HG03139 (cell line): ENCODE results near the gene CLEC16A.

ENCODE experiments used
- ATAC-seq: cut with Tn5 transposase; IDR thresholded peaks from one replicate; pipeline ENCODE4 v1.9.1; 2021; ENCODE audit not compliant: unreplicated experiment

The CLEC16A gene

GRCh38 chr16:11056090-11056992 lies 112.0 kb downstream of the CLEC16A start:
- no peak for ATAC-seq

GRCh38 chr16:11056993-11057649 lies 112.8 kb downstream of the CLEC16A start:
- no peak for ATAC-seq

GRCh38 chr16:11057711-11058345 lies 113.5 kb downstream of the CLEC16A start:
- no peak for ATAC-seq

- ATAC-seq, result no peak
Observed at GRCh38 chr16:11058832-11059231, 114.5 kb downstream of the CLEC16A start.

- ATAC-seq, result no peak
Observed at GRCh38 chr16:11059588-11059987, 115.2 kb downstream of the CLEC16A start.

- no peak for ATAC-seq
Observed at GRCh38 chr16:11060364-11060763, 116.0 kb downstream of the CLEC16A start.

GRCh38 chr16:11060842-11061241 lies 116.5 kb downstream of the CLEC16A start:
- ATAC-seq, result no peak

GRCh38 chr16:11061629-11062270 lies 117.4 kb downstream of the CLEC16A start:
- ATAC-seq, result no peak

GRCh38 chr16:11063448-11064201 lies 119.3 kb downstream of the CLEC16A start:
- no peak for ATAC-seq

GRCh38 chr16:11064202-11064540 lies 119.8 kb downstream of the CLEC16A start:
- ATAC-seq, result no peak

- no peak for ATAC-seq
Observed at GRCh38 chr16:11064851-11065250, 120.5 kb downstream of the CLEC16A start.

GRCh38 chr16:11066261-11066870 lies 122.0 kb downstream of the CLEC16A start:
- no peak for ATAC-seq

GRCh38 chr16:11067266-11067665 lies 122.9 kb downstream of the CLEC16A start:
- no peak for ATAC-seq

GRCh38 chr16:11067697-11068141 lies 123.4 kb downstream of the CLEC16A start:
- ATAC-seq, result no peak

- ATAC-seq, result no peak
Observed at GRCh38 chr16:11071829-11072228, 127.5 kb downstream of the CLEC16A start.

GRCh38 chr16:11072420-11073153 lies 128.2 kb downstream of the CLEC16A start:
- ATAC-seq, result no peak

GRCh38 chr16:11073407-11073999 lies 129.1 kb downstream of the CLEC16A start:
- ATAC-seq, result no peak

- ATAC-seq, result no peak
Observed at GRCh38 chr16:11074131-11074530, 129.8 kb downstream of the CLEC16A start.

- no peak for ATAC-seq
Observed at GRCh38 chr16:11075163-11075562, 130.8 kb downstream of the CLEC16A start.
